Astrocyte of the spinal cord (primary cell): Measurements from ENCODE around the gene DNHD1.

Experiments
- DNase-seq: peaks from one replicate; pipeline ENCODE4 v3.0.0; 2011; ENCODE audit warnings: low read depth, low spot score
- H3K4me3 ChIP-seq: 2 replicates; pipeline ENCODE4 v1.5.1; 2011; ENCODE audit warnings: low read depth, mild to moderate bottlenecking, low read length, moderate library complexity
- in situ Hi-C: cut with HindIII; loops from 2 replicates; pipeline ENCODE4 v1.10.0; 2017; ENCODE audit warnings: low sequenced_read_pairs
- TF ChIP-seq, protein P1 (sequence below): IDR thresholded peaks from 2 replicates; pipeline ENCODE4 v1.5.1; 2012; ENCODE audit warnings: low read depth, mild to moderate bottlenecking, low read length, inconsistent platforms

The DNHD1 gene

DNA sequence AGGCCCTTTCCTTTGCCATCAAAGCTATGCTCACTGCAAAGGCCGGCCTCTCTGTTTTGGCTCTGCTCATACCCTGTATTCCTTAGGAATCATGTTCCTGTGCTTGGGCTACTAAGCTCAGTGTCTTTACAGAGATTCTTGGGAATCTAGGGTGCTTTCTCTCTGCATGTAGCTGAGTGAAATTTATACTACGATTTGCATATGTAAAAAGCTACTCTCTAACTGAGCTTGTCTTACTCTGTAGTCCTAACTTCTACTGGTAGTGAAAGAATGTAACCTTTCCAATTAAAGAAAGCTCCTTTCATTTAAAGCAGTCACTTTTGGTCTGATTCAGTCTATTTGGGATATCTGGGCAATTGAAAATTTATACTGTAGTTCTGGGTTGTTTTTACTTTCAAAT lies 32.2 kb downstream of the DNHD1 start:
- H3K4me3 ChIP-seq = no peak overlapping the region
- in situ Hi-C loops = no loop called here
- TF ChIP-seq, protein P1, sequence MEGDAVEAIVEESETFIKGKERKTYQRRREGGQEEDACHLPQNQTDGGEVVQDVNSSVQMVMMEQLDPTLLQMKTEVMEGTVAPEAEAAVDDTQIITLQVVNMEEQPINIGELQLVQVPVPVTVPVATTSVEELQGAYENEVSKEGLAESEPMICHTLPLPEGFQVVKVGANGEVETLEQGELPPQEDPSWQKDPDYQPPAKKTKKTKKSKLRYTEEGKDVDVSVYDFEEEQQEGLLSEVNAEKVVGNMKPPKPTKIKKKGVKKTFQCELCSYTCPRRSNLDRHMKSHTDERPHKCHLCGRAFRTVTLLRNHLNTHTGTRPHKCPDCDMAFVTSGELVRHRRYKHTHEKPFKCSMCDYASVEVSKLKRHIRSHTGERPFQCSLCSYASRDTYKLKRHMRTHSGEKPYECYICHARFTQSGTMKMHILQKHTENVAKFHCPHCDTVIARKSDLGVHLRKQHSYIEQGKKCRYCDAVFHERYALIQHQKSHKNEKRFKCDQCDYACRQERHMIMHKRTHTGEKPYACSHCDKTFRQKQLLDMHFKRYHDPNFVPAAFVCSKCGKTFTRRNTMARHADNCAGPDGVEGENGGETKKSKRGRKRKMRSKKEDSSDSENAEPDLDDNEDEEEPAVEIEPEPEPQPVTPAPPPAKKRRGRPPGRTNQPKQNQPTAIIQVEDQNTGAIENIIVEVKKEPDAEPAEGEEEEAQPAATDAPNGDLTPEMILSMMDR = no peak
- no peak for DNase-seq

DNA sequence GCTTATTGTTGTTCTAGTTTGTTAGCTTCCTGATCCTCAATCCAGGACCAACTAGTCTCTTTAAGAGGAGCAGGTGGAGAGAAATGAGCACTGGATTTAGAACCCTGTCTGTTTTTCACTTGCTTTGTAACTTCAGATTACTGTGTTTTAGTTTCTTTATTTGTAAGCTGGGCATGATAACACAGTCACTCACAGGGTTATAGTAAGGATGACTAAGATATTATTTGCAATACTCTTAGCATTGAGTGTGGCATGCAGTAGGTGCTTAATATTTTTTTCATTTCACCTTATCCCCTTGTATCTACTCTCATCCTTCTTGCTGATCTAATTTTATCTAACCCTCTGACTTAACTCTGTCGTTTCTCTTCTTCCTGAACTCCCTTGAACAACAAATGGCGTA lies 33.8 kb downstream of the DNHD1 start:
- in situ Hi-C loops = no loop called here
- TF ChIP-seq, protein P1 = no peak
- H3K4me3 ChIP-seq = no peak overlapping the region
- DNase-seq = no peak

DNA sequence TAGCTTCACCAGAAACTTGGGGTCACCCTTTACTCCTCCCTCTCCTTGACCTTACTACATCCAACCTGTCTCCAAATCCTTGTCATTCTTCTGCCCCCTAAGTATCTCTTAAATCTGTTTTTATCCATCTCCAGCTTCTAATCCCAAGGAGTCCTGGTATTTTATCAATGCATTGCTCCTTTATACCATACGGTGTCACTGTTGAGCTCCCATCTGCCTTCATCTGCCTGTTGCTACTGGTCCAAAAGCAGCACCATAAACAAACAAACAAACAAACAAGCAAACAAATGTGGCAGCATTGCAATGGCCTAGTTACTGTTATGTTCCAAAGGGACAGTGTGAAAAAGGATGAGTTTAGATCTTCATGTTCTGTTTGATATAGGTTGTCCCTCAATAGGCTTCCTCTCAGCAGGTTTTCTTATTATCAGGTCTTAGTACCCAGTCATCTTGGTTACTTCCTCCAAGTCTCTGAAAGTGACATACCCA lies 34.2 kb downstream of the DNHD1 start:
- in situ Hi-C loops = no loop called here
- peak; percentile 47 for DNase-seq
- no peak overlapping the region for H3K4me3 ChIP-seq
- TF ChIP-seq, protein P1 = peak; percentile 78

DNA sequence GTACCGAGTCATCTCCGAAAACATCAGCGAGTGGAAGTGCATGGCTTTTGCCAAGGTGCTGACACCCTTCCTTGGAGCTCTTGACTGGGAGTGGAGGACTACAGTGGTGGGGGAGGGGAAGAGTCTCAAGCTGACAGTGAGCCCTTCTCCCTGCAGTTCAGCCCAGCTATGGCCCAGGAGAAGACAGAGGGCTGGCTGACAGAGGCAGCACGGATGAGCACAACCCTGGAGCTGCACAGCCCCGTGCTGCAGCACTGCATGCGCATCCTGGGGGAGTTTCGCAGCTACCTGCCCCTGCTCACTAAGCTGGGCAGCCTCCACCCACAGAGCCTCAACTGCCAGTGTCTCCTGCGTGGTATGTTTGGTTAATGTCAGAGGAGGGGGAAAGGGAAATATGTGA lies 41.4 kb downstream of the DNHD1 start:
- H3K4me3 ChIP-seq = no peak overlapping the region
- TF ChIP-seq, protein P1 = no peak
- no peak for DNase-seq
- in situ Hi-C loops = no loop called here

DNA sequence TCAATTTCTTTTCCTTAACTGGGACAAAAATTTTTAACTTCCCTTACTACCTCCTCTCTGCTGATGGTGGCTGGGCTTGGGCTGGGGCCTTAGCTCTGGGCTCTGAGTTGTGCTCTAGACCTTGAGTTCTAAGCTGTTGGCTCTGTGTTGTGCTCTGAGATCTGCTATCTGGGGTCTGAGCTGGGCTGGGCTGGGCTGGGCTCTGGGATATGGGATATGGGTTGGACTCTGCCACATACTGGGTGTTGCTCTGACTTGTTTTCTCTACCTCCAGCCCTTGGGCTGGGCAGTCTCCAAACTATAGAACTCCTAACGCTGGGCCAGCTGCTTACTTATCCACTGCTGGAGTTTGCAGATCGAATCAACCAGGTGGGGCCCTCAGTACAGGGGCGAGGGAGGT lies 41.9 kb downstream of the DNHD1 start:
- TF ChIP-seq, protein P1 = no peak
- no peak for DNase-seq
- H3K4me3 ChIP-seq = no peak overlapping the region
- in situ Hi-C loops = no loop called here

DNA sequence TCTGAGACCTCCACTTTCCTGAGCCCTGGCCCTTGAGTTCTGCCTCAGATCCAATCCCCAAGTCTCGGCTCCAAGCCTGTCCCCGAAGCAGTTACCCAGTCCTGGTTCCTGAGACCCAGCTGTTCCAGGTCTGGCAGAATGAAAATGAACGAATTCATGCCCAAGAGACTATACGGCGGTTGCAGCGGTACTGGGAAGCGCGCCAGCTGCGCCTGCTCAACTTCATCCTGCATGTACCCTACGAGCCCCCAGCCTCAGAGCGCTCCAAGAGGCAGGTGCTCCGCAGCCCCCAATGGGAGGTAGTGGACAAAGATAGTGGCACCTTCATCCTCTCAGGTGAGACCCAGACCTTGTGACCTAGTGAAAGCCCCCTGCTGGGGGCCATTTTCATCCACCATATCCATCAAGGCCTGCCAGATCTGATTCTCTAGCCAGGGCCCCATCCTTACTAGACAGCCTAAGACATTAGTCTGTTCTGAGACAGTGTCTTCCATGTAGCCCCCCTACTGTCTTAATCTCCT lies 42.7 kb downstream of the DNHD1 start:
- TF ChIP-seq, protein P1 = no peak
- no peak overlapping the region for H3K4me3 ChIP-seq
- in situ Hi-C loops = no loop called here
- no peak for DNase-seq

DNA sequence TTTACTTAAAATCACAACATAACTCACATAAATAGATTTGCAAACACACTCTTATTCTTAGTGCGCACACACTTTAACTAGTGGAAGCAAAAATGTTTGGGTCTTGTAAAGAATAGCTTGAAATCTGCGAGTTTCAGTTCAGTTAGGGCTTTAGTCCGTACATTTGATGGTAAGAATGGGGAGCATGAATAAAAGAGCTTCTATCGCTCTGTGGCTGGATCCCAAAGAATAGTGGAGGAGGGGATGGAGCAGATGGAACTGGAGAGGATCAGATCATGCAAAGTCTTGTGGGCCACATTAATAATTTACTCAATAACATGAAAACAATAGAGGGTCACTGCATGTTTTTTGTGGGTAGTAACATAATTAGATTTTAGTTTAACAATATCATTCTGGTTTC lies 44.3 kb downstream of the DNHD1 start:
- TF ChIP-seq, protein P1 = no peak
- DNase-seq = no peak
- in situ Hi-C loops = no loop called here
- H3K4me3 ChIP-seq = no peak overlapping the region
